RWPE1 (cell line): ENCODE results near the gene HDAC4.
A peak's percentile ranks its signal among the peaks of the same experiment; 100 is the strongest.

Experiments
- CTCF ChIA-PET: fragments of 350-600 bp; sonication (Branson Sonifier 250); formaldehyde crosslinking; extraction: SDS; loops from one replicate; lab custom pipeline; 2021; lab: Yijun Ruan, JAX
- POLR2A ChIA-PET: fragments of 400-600 bp; formaldehyde crosslinking; extraction: SDS; loops from one replicate; lab custom pipeline; 2020; ENCODE audit warnings: antibody characterized with exemption; ENCODE audit not compliant: low non-redundant PET; lab: Yijun Ruan, JAX
- DNase-seq: peaks from one replicate; pipeline ENCODE4 v3.0.0; 2012; ENCODE audit warnings: low spot score
- H3K27ac ChIP-seq: fragments of 450-650 bp; 2 replicates; pipeline ENCODE4 v1.5.1; 2017
- TF ChIP-seq, protein P1 (sequence below): fragments of 450-650 bp; conservative IDR thresholded peaks from 2 replicates; pipeline ENCODE4 v1.5.1; 2017; ENCODE audit warnings: low read depth, mild to moderate bottlenecking

Gene HDAC4

DNA sequence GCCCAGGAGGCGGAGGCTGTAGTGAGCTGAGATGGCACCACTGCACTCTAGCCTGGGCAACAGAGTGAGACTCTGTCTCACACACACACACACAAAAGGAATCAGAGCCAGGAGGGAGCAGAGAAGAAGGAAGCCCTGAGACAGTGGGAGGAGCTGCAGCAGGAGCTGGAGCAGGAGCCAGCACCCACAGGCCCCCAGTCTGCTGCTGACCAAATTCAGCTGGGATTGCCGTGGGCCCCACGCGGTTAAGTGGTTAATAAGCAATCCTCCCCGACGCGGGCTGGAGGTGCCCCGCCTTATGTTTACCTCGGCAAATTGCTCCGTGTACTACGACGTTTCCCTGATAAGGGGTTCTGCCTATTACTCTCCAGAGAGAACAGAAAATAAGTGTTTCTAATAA is 287.6 kb downstream of the HDAC4 start:
- CTCF ChIA-PET: no interaction called here
- POLR2A ChIA-PET: no interaction called here
- H3K27ac ChIP-seq: no peak overlapping the region
- no peak for DNase-seq
- TF ChIP-seq, protein P1, sequence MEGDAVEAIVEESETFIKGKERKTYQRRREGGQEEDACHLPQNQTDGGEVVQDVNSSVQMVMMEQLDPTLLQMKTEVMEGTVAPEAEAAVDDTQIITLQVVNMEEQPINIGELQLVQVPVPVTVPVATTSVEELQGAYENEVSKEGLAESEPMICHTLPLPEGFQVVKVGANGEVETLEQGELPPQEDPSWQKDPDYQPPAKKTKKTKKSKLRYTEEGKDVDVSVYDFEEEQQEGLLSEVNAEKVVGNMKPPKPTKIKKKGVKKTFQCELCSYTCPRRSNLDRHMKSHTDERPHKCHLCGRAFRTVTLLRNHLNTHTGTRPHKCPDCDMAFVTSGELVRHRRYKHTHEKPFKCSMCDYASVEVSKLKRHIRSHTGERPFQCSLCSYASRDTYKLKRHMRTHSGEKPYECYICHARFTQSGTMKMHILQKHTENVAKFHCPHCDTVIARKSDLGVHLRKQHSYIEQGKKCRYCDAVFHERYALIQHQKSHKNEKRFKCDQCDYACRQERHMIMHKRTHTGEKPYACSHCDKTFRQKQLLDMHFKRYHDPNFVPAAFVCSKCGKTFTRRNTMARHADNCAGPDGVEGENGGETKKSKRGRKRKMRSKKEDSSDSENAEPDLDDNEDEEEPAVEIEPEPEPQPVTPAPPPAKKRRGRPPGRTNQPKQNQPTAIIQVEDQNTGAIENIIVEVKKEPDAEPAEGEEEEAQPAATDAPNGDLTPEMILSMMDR: no peak

DNA sequence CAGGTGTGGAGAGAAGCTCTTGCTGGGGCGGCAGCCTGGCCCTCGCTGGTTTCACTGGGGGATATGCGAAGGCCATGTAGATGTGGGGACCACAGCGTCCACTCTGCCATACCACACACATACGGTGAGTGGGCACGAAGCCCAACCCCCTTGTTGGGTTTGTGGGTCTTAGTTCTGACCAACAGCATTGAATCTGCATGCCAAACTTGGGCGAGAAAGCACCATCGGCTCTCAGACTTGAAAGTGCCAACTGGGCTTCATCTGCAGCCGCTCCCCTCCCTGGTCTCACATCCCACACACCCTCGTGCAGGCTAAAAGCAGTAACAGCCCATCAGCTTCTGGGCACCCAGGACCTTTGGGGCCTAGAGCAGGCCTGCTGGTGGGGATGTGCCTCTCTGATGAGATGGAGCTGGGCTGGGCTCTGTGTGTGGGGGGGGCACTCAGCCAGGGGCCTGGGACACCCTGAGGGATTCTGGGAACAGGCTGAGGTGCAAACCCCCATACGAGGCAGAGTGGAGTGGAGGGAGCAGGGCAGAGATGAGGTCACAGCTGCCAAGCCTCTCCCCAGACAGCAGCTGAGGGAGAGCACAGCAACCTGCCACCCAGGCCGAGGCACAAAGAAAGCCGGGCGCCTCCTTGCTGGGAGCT is 288.6 kb downstream of the HDAC4 start:
- POLR2A ChIA-PET: no interaction called here
- CTCF ChIA-PET: no interaction called here
- TF ChIP-seq, protein P1: no peak
- no peak overlapping the region for H3K27ac ChIP-seq
- DNase-seq: no peak

DNA sequence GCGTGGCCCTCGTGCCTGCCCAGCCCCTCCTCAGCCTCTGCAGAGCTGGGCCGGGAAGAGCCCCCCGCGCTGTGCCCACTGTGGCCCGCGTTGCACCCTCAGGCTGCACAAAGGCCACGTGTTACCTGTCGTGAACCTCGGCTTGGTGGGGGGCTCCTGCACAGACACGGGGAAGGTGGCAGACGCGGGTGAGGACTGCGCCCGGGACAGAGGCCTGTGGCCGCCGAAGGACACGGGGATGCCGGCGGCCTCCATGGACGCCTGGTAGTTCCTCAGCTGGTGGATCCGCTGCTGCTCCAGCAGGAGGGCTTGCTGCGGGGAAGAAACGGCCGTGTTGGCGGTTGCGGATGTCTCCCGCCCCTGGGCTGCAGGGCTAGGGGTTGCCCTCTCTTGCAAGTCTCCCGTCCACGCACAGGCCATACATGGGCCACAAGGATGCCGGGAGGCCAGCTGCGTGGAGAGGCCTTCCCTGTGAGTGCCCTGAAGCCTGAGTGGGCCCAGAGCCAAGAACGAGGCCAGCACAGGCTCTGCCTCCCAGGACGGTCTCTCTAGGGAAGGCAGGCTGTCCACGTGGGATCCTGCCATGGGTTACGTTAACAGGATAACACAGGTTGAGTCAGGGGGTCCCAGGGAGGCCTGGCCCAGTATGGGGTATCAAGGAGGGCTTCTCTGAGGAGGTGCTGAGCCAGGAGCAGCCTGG is 289.3 kb downstream of the HDAC4 start:
- H3K27ac ChIP-seq: no peak overlapping the region
- CTCF ChIA-PET: no interaction called here

DNA sequence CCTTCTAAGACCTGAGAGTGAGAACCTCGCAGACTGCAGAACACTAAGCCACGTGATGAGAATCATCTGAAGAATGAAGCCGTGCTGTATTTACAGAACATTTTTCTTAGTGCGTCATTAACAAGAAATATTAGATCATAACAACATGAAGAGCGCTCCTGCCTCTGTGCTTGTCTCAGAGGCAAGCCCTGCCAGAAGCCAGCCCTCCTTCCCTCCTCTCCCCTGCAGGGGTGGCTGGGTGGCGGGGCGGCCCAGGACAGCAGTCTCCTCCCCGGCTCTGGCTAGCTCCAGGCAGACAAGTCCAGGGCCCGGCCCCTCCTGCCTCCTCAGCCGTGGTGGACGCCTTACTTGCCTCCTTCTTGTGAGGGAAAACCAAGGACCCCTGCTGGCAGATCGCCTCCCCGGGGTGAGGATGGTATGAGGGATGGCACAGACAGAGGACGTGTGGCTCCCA is 290.2 kb downstream of the HDAC4 start:
- CTCF ChIA-PET: no interaction called here
- DNase-seq: no peak
- TF ChIP-seq, protein P1: no peak
- POLR2A ChIA-PET: no interaction called here
- H3K27ac ChIP-seq: no peak overlapping the region

More for the DNA sequence above, 289.3 kb downstream of the HDAC4 start:
- POLR2A ChIA-PET: no interaction called here
- no peak for DNase-seq
- TF ChIP-seq, protein P1: no peak

DNA sequence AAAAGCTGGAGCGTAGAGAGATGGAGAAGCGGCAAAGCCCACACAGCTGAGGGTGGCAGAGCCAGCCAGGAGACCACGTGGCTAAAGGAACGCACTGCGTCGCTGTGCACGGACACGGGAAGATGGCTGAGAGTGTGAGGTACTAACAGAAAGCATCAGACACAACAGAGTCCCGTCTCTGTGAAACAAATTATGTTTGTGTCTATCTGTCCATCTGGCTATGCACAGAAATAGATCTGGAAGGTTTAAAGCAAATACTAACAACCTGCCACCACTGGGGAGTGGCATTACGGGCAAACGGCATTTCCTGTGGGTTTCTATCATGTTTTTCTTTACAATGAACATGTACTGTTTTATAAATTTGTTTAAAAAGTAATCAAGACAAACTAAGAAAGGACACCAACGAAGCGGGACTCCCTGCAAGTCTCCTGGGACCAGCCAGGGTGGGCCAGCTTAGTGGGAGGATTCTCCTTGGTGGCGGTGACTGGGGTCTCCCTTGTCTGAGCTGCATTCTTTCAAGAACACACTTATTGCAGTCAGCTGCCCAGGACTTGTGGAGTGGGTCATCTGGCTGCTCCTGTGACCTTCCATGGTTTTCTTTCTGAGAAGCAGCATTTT is 290.8 kb downstream of the HDAC4 start:
- DNase-seq: no peak
- H3K27ac ChIP-seq: peak overlapping the region; percentile 57
- TF ChIP-seq, protein P1: no peak
- CTCF ChIA-PET: no interaction called here
- POLR2A ChIA-PET: no interaction called here

DNA sequence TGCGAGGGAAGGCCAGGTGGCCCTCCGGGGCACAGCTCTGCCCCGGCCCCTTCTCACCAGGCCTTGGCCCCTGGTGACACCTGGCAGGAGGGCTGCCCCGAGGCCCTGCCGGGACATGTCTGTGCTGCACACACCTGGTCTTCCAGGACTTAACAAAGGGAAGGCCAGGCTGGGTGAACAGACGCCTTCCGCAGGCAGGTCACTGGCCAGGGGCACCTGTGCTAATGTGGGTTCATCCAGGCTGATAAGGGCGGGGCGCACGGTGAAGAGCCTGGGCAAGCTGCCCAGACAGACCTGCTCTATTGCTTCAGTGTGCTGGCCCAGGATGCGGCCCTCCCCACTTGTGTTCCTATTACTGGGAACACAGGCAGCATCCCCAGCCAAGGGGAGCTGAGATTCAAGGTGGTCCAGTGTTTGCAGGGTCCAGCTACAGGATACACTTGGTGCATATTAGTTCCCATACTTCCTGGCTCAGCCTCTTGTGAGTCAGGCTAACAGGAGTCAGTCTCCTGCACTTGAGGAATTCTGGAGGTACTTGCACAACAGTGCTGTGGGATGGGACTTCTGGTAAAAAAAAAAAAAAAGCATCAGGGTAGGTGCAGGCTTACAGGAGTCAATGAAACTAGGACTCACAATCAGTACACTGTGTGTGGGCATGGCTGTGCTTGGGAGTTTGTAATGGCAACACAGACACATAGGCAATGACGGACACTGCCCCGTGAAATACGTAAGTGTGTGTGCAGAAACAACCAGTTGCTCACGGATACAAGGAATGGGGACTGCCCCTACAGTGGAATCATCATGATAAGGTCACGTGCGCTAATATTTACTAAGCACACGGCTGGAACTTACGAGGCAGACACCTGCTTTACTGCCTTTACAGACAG is 291.5 kb downstream of the HDAC4 start:
- TF ChIP-seq, protein P1: no peak
- ChIA-PET POLR2A (no interaction called here), CTCF (interaction anchor here (0.6 kb wide), 1 partner anchor 50 kb away, joined by 3 read pairs; no protein-coding TSS in a partner anchor)
- DNase-seq: peak; percentile 58
- H3K27ac ChIP-seq: peak overlapping the region; percentile 57
